ENCODE measurements around the gene CMTM3. TPM values are rescaled to one million over a fixed set of nuclear protein-coding genes. Genes with fewer than 3 reads are reported as not detected.
"Not testable (repeated sequence)": the region's sequence is repeated elsewhere in the genome, so short reads cannot be mapped to it uniquely, and the experiment has no call there.

Gene CMTM3
- total RNA-seq, 2 donors from 2014 or later: 60.5 to 74.6 TPM

DNA sequence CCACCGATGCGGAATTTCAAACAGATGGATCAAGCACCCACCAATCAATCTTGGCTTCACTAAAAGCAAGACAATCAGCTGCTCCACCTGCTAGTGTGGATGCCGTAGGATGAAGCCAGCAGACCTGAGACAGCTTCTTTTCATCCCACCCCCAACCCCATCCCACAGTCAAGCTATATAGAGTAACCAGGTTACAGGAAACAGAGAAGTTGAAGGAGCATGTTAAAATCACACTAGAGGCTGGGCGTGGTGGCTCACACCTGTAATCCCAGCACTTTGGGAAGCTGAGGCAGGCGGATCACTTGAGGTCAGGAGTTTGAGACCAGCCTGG, 54.3 kb downstream of the CMTM3 start:
- no peak for DNase-seq
- H3K27ac Mint-ChIP-seq: no peak overlapping the region
- H3K4me3 Mint-ChIP-seq: no peak overlapping the region
- peaks cover 43% of the 10 kb centered on the region for H3K27me3 Mint-ChIP-seq
- H3K4me1 Mint-ChIP-seq: peaks cover 5% of the 10 kb centered on the region
- no peaks in the 10 kb centered on the region for H3K9me3 ChIP-seq (ENCODE audit: control insufficient read depth, low read length, poor library complexity, severe bottlenecking)
- peaks cover 5% of the 10 kb centered on the region for H3K36me3 Mint-ChIP-seq (ENCODE audit: low read depth)
- ATAC-seq: no peak

- H3K27me3 Mint-ChIP-seq: peaks cover 31% of the 10 kb centered on the region
- no peak overlapping the region for H3K27ac Mint-ChIP-seq
- ATAC-seq (no peak), DNase-seq (no peak)
- no peak overlapping the region for H3K4me3 Mint-ChIP-seq
- H3K9me3 ChIP-seq (ENCODE audit: control insufficient read depth, low read length, poor library complexity, severe bottlenecking): no peaks in the 10 kb centered on the region
- H3K36me3 Mint-ChIP-seq (ENCODE audit: low read depth): no peaks in the 10 kb centered on the region
- H3K4me1 Mint-ChIP-seq: peaks cover 5% of the 10 kb centered on the region
These were observed 56.1 kb downstream of the CMTM3 start for GRCh38 chr16:66660422-66661209.

GRCh38 chr16:66661210-66661560, 56.7 kb downstream of the CMTM3 start:
- no peaks in the 10 kb centered on the region for H3K36me3 Mint-ChIP-seq (ENCODE audit: low read depth)
- H3K27me3 Mint-ChIP-seq: peaks cover 31% of the 10 kb centered on the region
- H3K4me1 Mint-ChIP-seq: peaks cover 5% of the 10 kb centered on the region
- ATAC-seq (no peak), DNase-seq (no peak)
- H3K4me3 Mint-ChIP-seq: no peak overlapping the region
- no peak overlapping the region for H3K27ac Mint-ChIP-seq
- no peaks in the 10 kb centered on the region for H3K9me3 ChIP-seq (ENCODE audit: control insufficient read depth, low read length, poor library complexity, severe bottlenecking)

GRCh38 chr16:66661671-66662346, 57.3 kb downstream of the CMTM3 start:
- not testable (repeated sequence) for DNase-seq, H3K27ac Mint-ChIP-seq, ATAC-seq

DNA sequence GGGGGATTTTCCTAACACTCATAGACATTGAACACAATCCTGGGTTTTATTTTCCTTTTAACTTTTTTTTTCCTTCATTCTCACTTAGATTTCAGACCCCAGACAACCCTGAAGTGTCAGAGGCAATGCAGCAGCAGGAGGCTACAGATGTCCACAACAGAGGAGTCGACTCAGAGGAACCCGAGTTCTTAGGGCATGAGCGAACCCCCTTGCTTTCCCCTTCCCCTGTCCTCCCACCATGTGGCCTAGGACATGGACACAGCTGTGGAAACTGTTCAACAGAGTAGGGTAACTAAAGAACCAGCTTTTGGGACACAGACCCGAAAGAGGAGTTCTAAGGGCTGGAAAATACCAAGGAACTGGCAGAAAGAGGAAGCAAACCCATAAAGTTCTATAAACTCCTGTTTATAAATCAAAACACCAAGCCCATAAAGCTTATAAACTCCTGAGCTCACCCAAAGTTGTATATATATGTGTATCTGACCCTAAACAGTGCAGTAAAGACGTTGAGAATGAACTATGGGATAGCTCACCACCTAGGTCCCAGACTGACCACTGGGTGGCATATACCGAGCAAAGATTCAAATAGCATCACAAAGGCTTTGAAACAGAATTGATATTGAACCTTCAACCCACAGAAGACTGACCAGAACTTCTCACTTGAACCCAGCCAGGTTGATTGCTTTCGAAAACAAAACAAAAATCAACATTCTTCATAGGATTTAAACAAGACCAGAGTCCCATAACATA, 58.1 kb downstream of the CMTM3 start:
- Mint-ChIP-seq H3K4me1 (peaks cover 3% of the 10 kb centered on the region), H3K4me3 (no peak overlapping the region), H3K27ac (no peak overlapping the region), H3K36me3 (ENCODE audit: low read depth) (no peaks in the 10 kb centered on the region), H3K27me3 (peaks cover 23% of the 10 kb centered on the region)
- ATAC-seq (no peak), DNase-seq (no peak)
- H3K9me3 ChIP-seq (ENCODE audit: control insufficient read depth, low read length, poor library complexity, severe bottlenecking): no peaks in the 10 kb centered on the region

More at GRCh38 chr16:66661671-66662346, 57.3 kb downstream of the CMTM3 start:
- H3K4me1 Mint-ChIP-seq; H3K9me3 ChIP-seq (ENCODE audit: control insufficient read depth, low read length, poor library complexity, severe bottlenecking); H3K36me3 Mint-ChIP-seq (ENCODE audit: low read depth); H3K4me3 Mint-ChIP-seq: not testable (repeated sequence)
- H3K27me3 Mint-ChIP-seq: peaks cover 26% of the 10 kb centered on the region

Other genes starting within 250 kb of the CMTM3 start
- gene CDH5, start 238.0 kb upstream of the CMTM3 start, total RNA-seq: not detected
- not detected for gene BEAN1, start 177.4 kb upstream of the CMTM3 start, total RNA-seq
- 1 to 10 TPM; 7.1 to 9.4 TPM for gene TK2, start 54.6 kb upstream of the CMTM3 start, total RNA-seq
- 10 to 100 TPM; 41.6 to 42.5 TPM for gene CKLF, start 52.1 kb upstream of the CMTM3 start, total RNA-seq
- 1 to 10 TPM; 3.3 to 3.6 TPM for gene CMTM1, start 38.3 kb upstream of the CMTM3 start, total RNA-seq
- gene CMTM2, start 25.2 kb upstream of the CMTM3 start, total RNA-seq: under 1 TPM in 1 of 2 donors, not detected in 1; 0.70 TPM
- gene CMTM4, start 92.0 kb downstream of the CMTM3 start, total RNA-seq: 1 to 10 TPM; 1.1 to 1.5 TPM
- 10 to 100 TPM; 77.5 to 97.1 TPM for gene DYNC1LI2, start 146.9 kb downstream of the CMTM3 start, total RNA-seq
- gene TERB1, start 196.9 kb downstream of the CMTM3 start, total RNA-seq: under 1 TPM in 1 of 2 donors, not detected in 1; 0.40 TPM
- gene NAE1, start 226.3 kb downstream of the CMTM3 start, total RNA-seq: 10 to 100 TPM; 63.0 to 78.7 TPM
- not detected for gene CA7, start 239.7 kb downstream of the CMTM3 start, total RNA-seq

Data from T-helper 17 cell (primary cell).